DOHH2 (cell line): Measurements from ENCODE around the gene SLC6A11.

Experiments
- H3F3A ChIP-seq: fragments of 200-600 bp; sonication (generic), shearing (Covaris generic); 2 replicates; pipeline ENCODE4 v1.6.0; 2016; ENCODE audit warnings: antibody characterized with exemption, mild to moderate bottlenecking; ENCODE audit not compliant: control insufficient read depth, insufficient read depth
- H3K27ac ChIP-seq: fragments of 200-600 bp; sonication (generic); 2 replicates; pipeline ENCODE4 v1.5.1; 2014; ENCODE audit warnings: low read depth, mild to moderate bottlenecking, low read length, moderate library complexity
- H3K27me3 ChIP-seq: fragments of 200-600 bp; sonication (generic); 2 replicates; pipeline ENCODE4 v1.6.1; 2014; ENCODE audit warnings: mild to moderate bottlenecking, low read length, mixed read lengths; ENCODE audit not compliant: control insufficient read depth
- H3K36me3 ChIP-seq: fragments of 200-600 bp; sonication (generic); 2 replicates; pipeline ENCODE4 v1.6.1; 2014; ENCODE audit warnings: mild to moderate bottlenecking, low read length, moderate library complexity, mixed read lengths; ENCODE audit not compliant: control insufficient read depth
- H3K4me1 ChIP-seq: fragments of 200-600 bp; sonication (generic); 2 replicates; pipeline ENCODE4 v1.6.1; 2014; ENCODE audit warnings: mild to moderate bottlenecking, low read length, mixed read lengths; ENCODE audit not compliant: control insufficient read depth
- H3K4me2 ChIP-seq: fragments of 200-600 bp; sonication (generic); 2 replicates; pipeline ENCODE4 v1.6.0; 2014; ENCODE audit warnings: mild to moderate bottlenecking, low read length, moderate library complexity
- H3K4me3 ChIP-seq: fragments of 200-600 bp; sonication (generic); 2 replicates; pipeline ENCODE4 v1.5.1; 2014; ENCODE audit warnings: mild to moderate bottlenecking, low read length, mixed read lengths
- H3K79me2 ChIP-seq: fragments of 200-600 bp; sonication (generic); 2 replicates; pipeline ENCODE4 v1.6.1; 2014; ENCODE audit warnings: mild to moderate bottlenecking, low read length, mixed read lengths; ENCODE audit not compliant: control insufficient read depth
- H3K9me2 ChIP-seq: fragments of 200-600 bp; sonication (generic); replicated peaks from 2 replicates; pipeline ENCODE4 v1.6.1; 2014; ENCODE audit warnings: mild to moderate bottlenecking, low read length, mixed read lengths; ENCODE audit not compliant: control insufficient read depth
- H3K9me3 ChIP-seq: fragments of 200-600 bp; sonication (generic); 2 replicates; pipeline ENCODE4 v1.6.1; 2014; ENCODE audit warnings: antibody characterized with exemption, low read length, mixed read lengths; ENCODE audit not compliant: control insufficient read depth, insufficient read depth
- H4K20me1 ChIP-seq: fragments of 200-600 bp; sonication (generic); 2 replicates; pipeline ENCODE4 v1.6.0; 2014; ENCODE audit warnings: low read depth, mild to moderate bottlenecking, antibody characterized with exemption, low read length, moderate library complexity; ENCODE audit not compliant: control insufficient read depth, insufficient read depth
- CTCF ChIP-seq: fragments of 200-600 bp; sonication (generic); IDR thresholded peaks from one replicate; pipeline ENCODE4 v1.5.1; 2014; ENCODE audit warnings: antibody characterized with exemption, mild to moderate bottlenecking, low read depth, low read length; ENCODE audit not compliant: poor library complexity, severe bottlenecking
- EZH2phosphoT487 ChIP-seq: fragments of 200-600 bp; sonication (generic); IDR thresholded peaks from 2 replicates; pipeline ENCODE4 v1.6.1; 2017; ENCODE audit warnings: borderline replicate concordance, mild to moderate bottlenecking, antibody characterized with exemption, low read length, moderate library complexity, mixed read lengths

The SLC6A11 gene

GRCh38 chr3:10845839-10846656 lies 30.0 kb downstream of the SLC6A11 start:
- no peak for TF ChIP-seq EZH2phosphoT487
- no peak for TF ChIP-seq CTCF
- Histone ChIP-seq H3K27me3 (peaks cover 22% of the 10 kb centered on the region), H4K20me1 (no peaks in the 10 kb centered on the region), H3F3A (no peaks in the 10 kb centered on the region), H3K9me2 (no peaks in the 10 kb centered on the region), H3K27ac (no peak overlapping the region), H3K4me2 (no peak overlapping the region), H3K9me3 (no peaks in the 10 kb centered on the region), H3K36me3 (no peaks in the 10 kb centered on the region), H3K79me2 (no peaks in the 10 kb centered on the region), H3K4me1 (no peaks in the 10 kb centered on the region), H3K4me3 (no peak overlapping the region)

- no peak overlapping the region for H3K27ac ChIP-seq
- no peaks in the 10 kb centered on the region for H3K9me3 ChIP-seq
- H3K4me1 ChIP-seq, result no peaks in the 10 kb centered on the region
- H3K4me3 ChIP-seq, result no peak overlapping the region
- no peak overlapping the region for H3K4me2 ChIP-seq
- H3K36me3 ChIP-seq, result no peaks in the 10 kb centered on the region
- H3K79me2 ChIP-seq, result no peaks in the 10 kb centered on the region
- TF ChIP-seq CTCF (no peak), EZH2phosphoT487 (no peak)
- no peaks in the 10 kb centered on the region for H3F3A ChIP-seq
- H3K9me2 ChIP-seq, result no peaks in the 10 kb centered on the region
- no peaks in the 10 kb centered on the region for H4K20me1 ChIP-seq
- peaks cover 22% of the 10 kb centered on the region for H3K27me3 ChIP-seq
Observed at GRCh38 chr3:10846657-10846975, 30.6 kb downstream of the SLC6A11 start.

GRCh38 chr3:10848261-10848660 lies 32.2 kb downstream of the SLC6A11 start:
- H3K9me3 ChIP-seq, result no peaks in the 10 kb centered on the region
- H3K27ac ChIP-seq, result no peak overlapping the region
- H3K4me2 ChIP-seq, result no peak overlapping the region
- H3K36me3 ChIP-seq, result no peaks in the 10 kb centered on the region
- H3K79me2 ChIP-seq, result no peaks in the 10 kb centered on the region
- TF ChIP-seq EZH2phosphoT487 (no peak), CTCF (no peak)
- H4K20me1 ChIP-seq, result no peaks in the 10 kb centered on the region
- H3F3A ChIP-seq, result no peaks in the 10 kb centered on the region
- no peak overlapping the region for H3K4me3 ChIP-seq
- H3K4me1 ChIP-seq, result no peaks in the 10 kb centered on the region
- H3K27me3 ChIP-seq, result peaks cover 22% of the 10 kb centered on the region
- H3K9me2 ChIP-seq, result no peaks in the 10 kb centered on the region
